SK-N-MC (cell line): ENCODE measurements around the gene PRDX2.
A peak's percentile ranks its signal among the peaks of the same experiment; 100 is the strongest.

Source experiments
- DNase-seq: peaks from one replicate; pipeline ENCODE4 v3.0.0-alpha.2; 2011; ENCODE audit warnings: low read depth, low spot score
- H3K27ac ChIP-seq: fragments of 200-600 bp; sonication (generic); 2 replicates; pipeline ENCODE4 v1.5.1; 2016; ENCODE audit warnings: mixed run types
- H3K36me3 ChIP-seq: fragments of 200-600 bp; sonication (generic); 2 replicates; pipeline ENCODE4 v1.6.1; 2017; ENCODE audit warnings: antibody characterized with exemption, low read length, mixed read lengths; ENCODE audit not compliant: insufficient read depth
- H3K4me3 ChIP-seq: fragments of 200-600 bp; sonication (generic); 2 replicates; pipeline ENCODE4 v1.5.1; 2016
- H3K9ac ChIP-seq: fragments of 200-600 bp; sonication (generic); 2 replicates; pipeline ENCODE4 v1.8.0; 2017; ENCODE audit warnings: mixed run types, mixed read lengths; ENCODE audit not compliant: insufficient read length
- H3K9me3 ChIP-seq: fragments of 200-600 bp; sonication (generic); 2 replicates; pipeline ENCODE4 v1.6.1; 2017; ENCODE audit warnings: low read depth, mild to moderate bottlenecking, antibody characterized with exemption, low read length, moderate library complexity, mixed read lengths
- EZH2 ChIP-seq: fragments of 200-600 bp; sonication (generic); IDR thresholded peaks from one replicate; pipeline ENCODE4 v1.6.1; 2017; ENCODE audit warnings: antibody characterized with exemption
- FOXP2 ChIP-seq: optimal IDR thresholded peaks from 2 replicates; pipeline ENCODE3; 2011; ENCODE audit warnings: mild to moderate bottlenecking, moderate library complexity; ENCODE audit not compliant: insufficient read depth; ENCODE audit errors: extremely low read length, control extremely low read depth
- POLR2AphosphoS5 ChIP-seq: IDR thresholded peaks from 2 replicates; pipeline ENCODE4 v1.6.1; 2012; ENCODE audit warnings: mild to moderate bottlenecking, low read depth, low read length, borderline replicate concordance

PRDX2 gene

DNA sequence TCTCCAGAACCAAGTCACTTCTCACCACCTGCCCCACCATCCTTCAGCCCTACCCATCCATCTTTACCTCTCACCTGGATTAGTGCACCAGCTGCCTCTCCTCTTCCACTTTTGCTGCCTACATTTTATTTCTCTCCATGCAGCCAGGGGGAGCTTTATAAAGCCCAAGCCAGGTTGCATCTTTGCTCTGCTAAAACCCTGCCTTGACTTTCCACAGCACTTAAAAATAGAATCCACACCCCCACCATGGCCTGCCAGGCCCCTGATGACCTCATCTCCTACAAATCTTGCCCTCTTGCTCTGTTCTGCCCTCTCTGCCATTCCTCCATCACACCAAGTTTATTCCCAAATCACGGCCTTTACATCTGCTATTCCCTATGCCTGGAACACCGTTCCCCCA is 28.0 kb downstream of the PRDX2 start:
- Histone ChIP-seq H3K9ac (no peak overlapping the region), H3K27ac (no peak overlapping the region), H3K4me3 (no peak overlapping the region), H3K9me3 (no peaks in the 10 kb centered on the region), H3K36me3 (no peaks in the 10 kb centered on the region)
- DNase-seq: no peak
- no peak for TF ChIP-seq EZH2

DNA sequence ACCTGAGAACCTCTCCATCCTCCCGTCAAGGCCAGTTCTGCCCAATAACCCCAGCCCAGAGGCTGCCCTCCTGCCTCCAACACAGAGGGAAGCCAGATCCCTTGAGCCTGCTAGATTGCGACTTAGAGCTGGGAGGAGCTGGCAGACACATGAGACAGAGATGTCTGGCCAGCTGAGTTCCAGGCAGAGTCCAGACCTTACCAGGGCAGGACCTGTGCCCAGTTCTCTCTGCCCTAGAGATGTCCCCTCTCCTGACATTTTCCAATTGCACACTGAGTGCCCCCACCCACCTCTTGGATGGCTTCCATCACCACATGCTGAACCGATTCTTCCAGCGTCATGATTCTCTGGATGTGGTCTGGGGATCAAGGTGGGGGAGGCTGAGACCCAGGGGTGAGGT is 29.3 kb downstream of the PRDX2 start:
- Histone ChIP-seq H3K36me3 (no peaks in the 10 kb centered on the region), H3K9me3 (no peaks in the 10 kb centered on the region), H3K9ac (no peak overlapping the region), H3K4me3 (no peak overlapping the region), H3K27ac (no peak overlapping the region)
- no peak for TF ChIP-seq FOXP2
- TF ChIP-seq POLR2AphosphoS5: no peak
- TF ChIP-seq EZH2: no peak
- no peak for DNase-seq

- no peak overlapping the region for H3K4me3 ChIP-seq
- no peak for DNase-seq
- no peak overlapping the region for H3K9ac ChIP-seq
- H3K9me3 ChIP-seq: no peaks in the 10 kb centered on the region
- no peaks in the 10 kb centered on the region for H3K36me3 ChIP-seq
- TF ChIP-seq POLR2AphosphoS5 (no peak), EZH2 (no peak), FOXP2 (no peak)
- H3K27ac ChIP-seq: no peak overlapping the region
Measured at GRCh38 chr19:12770922-12771321, 30.7 kb downstream of the PRDX2 start.

DNA sequence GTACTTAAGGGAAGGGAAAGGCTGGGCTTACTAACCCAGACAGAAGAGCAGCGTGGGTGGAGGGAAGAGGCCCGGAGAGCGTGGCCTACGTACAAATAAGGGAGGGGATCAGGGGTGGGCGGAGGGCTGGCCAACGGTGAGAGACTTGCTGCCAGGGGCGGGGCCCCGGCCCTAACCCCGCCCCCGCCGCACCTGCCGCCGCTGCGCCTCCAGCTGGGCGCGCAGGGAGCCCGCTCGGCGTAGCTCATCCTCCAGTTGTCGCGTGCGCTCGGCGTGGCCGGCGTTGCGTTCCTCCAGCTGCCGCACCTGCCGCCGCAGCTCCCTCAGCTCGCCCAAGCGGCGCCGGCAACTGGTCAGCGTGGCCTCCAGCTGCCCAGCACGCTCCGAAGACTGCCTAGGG is 31.9 kb downstream of the PRDX2 start:
- Histone ChIP-seq H3K4me3 (no peak overlapping the region), H3K9ac (no peak overlapping the region), H3K36me3 (no peaks in the 10 kb centered on the region), H3K9me3 (no peaks in the 10 kb centered on the region), H3K27ac (no peak overlapping the region)
- TF ChIP-seq POLR2AphosphoS5 (no peak), EZH2 (no peak), FOXP2 (no peak)
- no peak for DNase-seq

DNA sequence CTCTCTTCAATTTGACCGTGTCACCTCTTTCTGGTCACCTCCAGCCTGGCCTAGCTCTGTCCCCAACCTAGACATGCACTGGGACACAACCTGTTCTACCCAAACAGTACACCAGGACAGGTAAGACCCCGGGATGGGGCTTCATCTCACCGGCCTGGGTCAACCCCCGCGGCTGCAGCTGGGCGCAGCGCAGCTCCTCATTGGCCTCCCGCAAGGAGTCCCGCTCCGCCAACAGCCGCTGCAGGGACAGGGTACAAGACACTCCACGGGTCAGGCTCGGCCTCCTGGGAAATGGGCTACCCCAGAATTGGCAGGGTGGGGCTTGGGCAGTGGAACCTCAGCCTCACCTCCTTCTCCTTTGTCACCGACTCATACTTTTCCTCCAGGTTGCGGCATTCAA is 33.9 kb downstream of the PRDX2 start:
- Histone ChIP-seq H3K4me3 (no peak overlapping the region), H3K9me3 (no peaks in the 10 kb centered on the region), H3K36me3 (no peaks in the 10 kb centered on the region; the same call in 1 of the 2 replicates), H3K9ac (no peak overlapping the region), H3K27ac (no peak overlapping the region)
- TF ChIP-seq FOXP2 (no peak), POLR2AphosphoS5 (no peak), EZH2 (no peak)
- DNase-seq: no peak

DNA sequence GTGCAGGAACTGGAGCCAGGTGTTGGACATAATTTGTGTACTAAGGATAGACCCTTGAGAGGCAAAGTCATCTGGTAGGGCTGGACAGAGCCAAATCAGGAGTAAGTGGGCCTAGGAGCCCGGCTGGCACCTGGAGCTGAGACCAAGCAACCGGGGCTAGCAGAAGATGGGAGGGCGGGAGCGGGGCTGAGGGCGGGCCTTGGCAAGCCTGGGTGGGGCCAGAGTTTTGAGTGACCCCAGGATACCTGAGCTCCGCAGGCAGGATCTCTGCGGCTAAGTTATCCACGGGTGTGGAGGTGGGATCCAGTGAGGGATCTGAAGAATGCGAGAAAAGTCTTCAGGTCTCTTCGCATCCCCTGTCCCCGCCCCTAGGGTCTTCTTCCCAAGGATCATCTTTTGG is 34.5 kb downstream of the PRDX2 start:
- Histone ChIP-seq H3K9ac (no peak overlapping the region), H3K4me3 (no peak overlapping the region), H3K27ac (no peak overlapping the region), H3K36me3 (no peaks in the 10 kb centered on the region; the same call in 1 of the 2 replicates), H3K9me3 (no peaks in the 10 kb centered on the region)
- DNase-seq: no peak
- TF ChIP-seq EZH2 (no peak), FOXP2 (no peak), POLR2AphosphoS5 (no peak)

DNA sequence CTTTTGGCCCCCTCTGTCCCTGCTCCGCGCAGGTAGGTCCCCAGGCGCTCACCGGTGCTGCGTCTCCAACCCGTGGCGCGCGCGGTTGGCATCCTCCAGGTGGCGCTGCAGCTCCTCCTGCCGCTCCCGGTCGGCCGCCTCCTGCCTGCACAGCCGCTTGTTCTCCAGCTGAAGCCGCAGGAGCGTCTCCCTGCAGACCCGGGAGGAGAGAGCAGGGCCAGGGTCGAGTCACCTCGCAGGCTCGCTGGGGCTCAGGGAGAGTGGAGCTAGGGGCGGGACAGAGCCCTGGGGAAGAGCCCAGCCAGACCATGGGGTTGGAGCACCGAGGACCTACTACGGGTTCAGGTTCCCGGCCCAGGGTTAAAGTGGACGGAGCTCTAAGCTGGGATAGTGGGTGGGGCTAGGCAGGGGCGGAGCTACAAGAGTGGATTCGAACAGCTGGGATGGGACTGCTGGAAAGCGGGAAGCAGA is 35.5 kb downstream of the PRDX2 start:
- no peak for DNase-seq

DNA sequence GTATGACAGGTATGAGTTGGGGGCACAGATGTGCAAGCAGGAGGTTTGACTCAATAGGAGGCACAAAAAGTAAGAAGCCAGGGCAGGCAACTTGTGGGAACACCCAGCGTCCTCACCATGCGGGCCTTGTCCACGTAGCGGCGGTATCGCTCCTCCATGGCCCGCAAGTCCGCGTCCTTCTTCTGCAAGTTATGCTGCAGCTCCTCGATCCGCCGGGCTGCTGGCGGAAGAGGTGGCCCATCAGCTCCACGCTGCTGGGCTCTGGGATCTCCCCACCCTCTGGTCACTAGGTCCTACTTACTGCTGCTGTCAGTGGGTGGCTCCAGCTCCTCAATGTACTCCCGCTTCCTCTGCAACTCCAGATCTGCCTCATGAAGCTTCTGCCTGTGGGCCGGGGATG is 36.9 kb downstream of the PRDX2 start:
- no peaks in the 10 kb centered on the region; the same call in 1 of the 2 replicates for H3K36me3 ChIP-seq
- TF ChIP-seq FOXP2 (no peak), POLR2AphosphoS5 (no peak), EZH2 (no peak)
- no peak overlapping the region for H3K4me3 ChIP-seq
- no peaks in the 10 kb centered on the region for H3K9me3 ChIP-seq
- H3K27ac ChIP-seq: no peak overlapping the region
- H3K9ac ChIP-seq: no peak overlapping the region
- DNase-seq: no peak

More for the DNA sequence above, 35.5 kb downstream of the PRDX2 start:
- H3K9me3 ChIP-seq: no peaks in the 10 kb centered on the region
- no peaks in the 10 kb centered on the region; the same call in 1 of the 2 replicates for H3K36me3 ChIP-seq
- no peak overlapping the region for H3K9ac ChIP-seq
- H3K4me3 ChIP-seq: peak overlapping the region; percentile 73
- H3K27ac ChIP-seq: no peak overlapping the region
- TF ChIP-seq EZH2: no peak
- TF ChIP-seq POLR2AphosphoS5: no peak
- TF ChIP-seq FOXP2: no peak

GRCh38 chr19:12763100-12763499 is 38.5 kb downstream of the PRDX2 start:
- no peak for TF ChIP-seq EZH2
- TF ChIP-seq FOXP2: no peak
- TF ChIP-seq POLR2AphosphoS5: no peak
- no peaks in the 10 kb centered on the region; the same call in 1 of the 2 replicates for H3K36me3 ChIP-seq
- DNase-seq: no peak
- H3K27ac ChIP-seq: no peak overlapping the region
- no peak overlapping the region for H3K4me3 ChIP-seq
- H3K9ac ChIP-seq: no peak overlapping the region
- H3K9me3 ChIP-seq: no peaks in the 10 kb centered on the region

DNA sequence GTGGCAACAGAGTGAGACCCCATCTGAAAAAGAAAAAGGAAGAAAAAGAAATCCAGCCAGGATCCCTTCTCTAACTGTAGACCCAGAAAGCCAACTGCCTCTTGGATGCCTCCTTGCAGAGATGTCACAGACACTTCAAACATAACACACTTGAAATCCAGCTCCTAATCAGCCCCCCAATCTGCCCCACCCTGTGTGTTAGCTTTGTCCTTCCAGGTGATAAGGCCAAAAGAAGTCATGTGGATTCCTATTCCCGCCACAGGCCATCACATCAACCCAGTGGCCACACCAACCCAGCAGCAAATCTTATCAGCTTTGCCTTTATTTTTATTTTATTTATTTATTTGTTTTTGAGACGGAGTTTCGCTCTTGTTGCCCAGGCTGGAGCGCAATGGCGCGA is 41.9 kb downstream of the PRDX2 start:
- Histone ChIP-seq H3K9ac (no peak overlapping the region), H3K4me3 (no peak overlapping the region), H3K36me3 (no peaks in the 10 kb centered on the region; the same call in 1 of the 2 replicates), H3K9me3 (no peaks in the 10 kb centered on the region), H3K27ac (no peak overlapping the region)
- no peak for DNase-seq
- TF ChIP-seq EZH2: no peak
- no peak for TF ChIP-seq FOXP2
- no peak for TF ChIP-seq POLR2AphosphoS5
